ENCODE results near the gene COL2A1.

COL2A1 gene

DNA sequence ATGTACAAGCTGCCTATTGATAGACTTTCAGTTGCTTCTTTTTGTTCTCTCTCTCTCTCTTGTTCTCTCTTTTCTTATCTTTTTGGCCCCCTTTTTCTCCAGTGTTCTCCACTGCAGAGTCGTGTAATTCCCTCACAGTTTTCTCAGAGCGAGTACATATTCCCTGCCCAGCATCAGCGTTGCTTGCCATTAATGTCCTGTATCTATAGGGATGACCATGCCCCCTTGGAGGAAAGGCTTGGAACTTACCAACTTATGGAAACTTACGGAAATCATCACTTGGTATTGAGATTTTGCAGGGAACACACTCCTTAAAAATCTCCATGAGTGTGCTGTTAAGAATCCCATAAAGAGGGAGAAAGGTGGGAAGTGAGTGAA lies 14.3 kb upstream of the COL2A1 start:
- no peak for ATAC-seq
- TF ChIP-seq TCF4 (CRISPR knock-in tag; IDR thresholded peaks at IDR 0.05; ENCODE audit: borderline replicate concordance): no peak
- no peak for TF ChIP-seq ISL1 (CRISPR knock-in tag; IDR thresholded peaks at IDR 0.05)
- no peak for TF ChIP-seq ZFP30 (CRISPR knock-in tag; IDR thresholded peaks at IDR 0.05)
- no peak for TF ChIP-seq ESRRG (CRISPR knock-in tag; IDR thresholded peaks at IDR 0.05)
- no peak for TF ChIP-seq ZNF565 (CRISPR knock-in tag; conservative IDR thresholded peaks at IDR 0.05; ENCODE audit: low read depth)
- no peak for TF ChIP-seq TOX (CRISPR knock-in tag; IDR thresholded peaks at IDR 0.05; ENCODE audit: borderline replicate concordance)
- no peak for TF ChIP-seq GLIS3 (CRISPR knock-in tag; IDR thresholded peaks at IDR 0.05)
- TF ChIP-seq PPARA (CRISPR knock-in tag; IDR thresholded peaks at IDR 0.05; ENCODE audit: borderline replicate concordance): no peak
- TF ChIP-seq ZFP3 (CRISPR knock-in tag; IDR thresholded peaks at IDR 0.05): no peak
- TF ChIP-seq, protein P1, sequence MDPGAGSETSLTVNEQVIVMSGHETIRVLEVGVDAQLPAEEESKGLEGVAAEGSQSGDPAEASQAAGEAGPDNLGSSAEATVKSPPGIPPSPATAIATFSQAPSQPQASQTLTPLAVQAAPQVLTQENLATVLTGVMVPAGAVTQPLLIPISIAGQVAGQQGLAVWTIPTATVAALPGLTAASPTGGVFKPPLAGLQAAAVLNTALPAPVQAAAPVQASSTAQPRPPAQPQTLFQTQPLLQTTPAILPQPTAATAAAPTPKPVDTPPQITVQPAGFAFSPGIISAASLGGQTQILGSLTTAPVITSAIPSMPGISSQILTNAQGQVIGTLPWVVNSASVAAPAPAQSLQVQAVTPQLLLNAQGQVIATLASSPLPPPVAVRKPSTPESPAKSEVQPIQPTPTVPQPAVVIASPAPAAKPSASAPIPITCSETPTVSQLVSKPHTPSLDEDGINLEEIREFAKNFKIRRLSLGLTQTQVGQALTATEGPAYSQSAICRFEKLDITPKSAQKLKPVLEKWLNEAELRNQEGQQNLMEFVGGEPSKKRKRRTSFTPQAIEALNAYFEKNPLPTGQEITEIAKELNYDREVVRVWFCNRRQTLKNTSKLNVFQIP (CRISPR knock-in tag; IDR thresholded peaks at IDR 0.05; ENCODE audit: borderline replicate concordance, low read depth): no peak
- no peak for TF ChIP-seq ZNF70 (CRISPR knock-in tag; IDR thresholded peaks at IDR 0.05)

DNA sequence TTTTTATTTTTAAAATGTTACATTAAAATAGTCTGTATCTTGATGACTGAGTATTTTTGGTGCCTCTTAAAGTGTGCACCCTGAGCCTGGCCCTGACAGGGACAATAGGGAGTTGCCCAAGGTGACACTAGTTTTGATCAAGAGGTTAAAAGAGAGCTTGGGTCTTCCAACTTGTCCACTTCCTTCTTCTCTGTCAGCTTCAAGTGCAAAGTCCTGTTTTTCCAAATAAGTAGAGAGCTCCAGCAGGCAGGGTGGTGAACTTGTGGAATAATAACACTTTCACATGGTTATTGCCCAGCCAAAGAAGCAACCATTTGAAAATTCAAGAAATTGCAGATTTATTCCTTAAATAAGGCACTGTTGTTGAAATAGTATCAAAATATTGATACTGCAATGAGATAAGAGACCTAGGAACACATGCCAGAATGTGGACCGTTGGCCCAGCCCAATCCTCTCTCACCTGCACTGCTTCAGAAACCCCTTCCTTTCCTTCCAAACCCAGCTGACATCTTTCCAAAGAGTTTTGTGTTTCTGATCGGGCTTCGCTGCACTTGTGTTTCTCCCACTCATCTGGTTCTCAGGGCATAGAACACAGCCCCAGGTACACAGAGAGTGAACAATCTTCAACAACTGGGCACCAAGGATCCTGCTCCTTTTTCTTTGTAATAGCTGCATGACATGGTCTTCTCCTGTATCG lies 13.8 kb upstream of the COL2A1 start:
- no peak for ATAC-seq
- TF ChIP-seq OSR1 (CRISPR knock-in tag; IDR thresholded peaks at IDR 0.05) (no peak), ISL1 (CRISPR knock-in tag; IDR thresholded peaks at IDR 0.05) (no peak), TCF4 (CRISPR knock-in tag; IDR thresholded peaks at IDR 0.05; ENCODE audit: borderline replicate concordance) (no peak), PPARA (CRISPR knock-in tag; IDR thresholded peaks at IDR 0.05; ENCODE audit: borderline replicate concordance) (no peak), ESRRG (CRISPR knock-in tag; IDR thresholded peaks at IDR 0.05) (no peak), ZC3H10 (CRISPR knock-in tag; IDR thresholded peaks at IDR 0.05) (no peak), RARB (CRISPR knock-in tag; IDR thresholded peaks at IDR 0.05) (no peak), GLIS3 (CRISPR knock-in tag; IDR thresholded peaks at IDR 0.05) (no peak), ZNF565 (CRISPR knock-in tag; conservative IDR thresholded peaks at IDR 0.05; ENCODE audit: low read depth) (no peak), TOX (CRISPR knock-in tag; IDR thresholded peaks at IDR 0.05; ENCODE audit: borderline replicate concordance) (no peak), BACH2 (CRISPR knock-in tag; IDR thresholded peaks at IDR 0.05; ENCODE audit: borderline replicate concordance) (no peak), SNAI2 (CRISPR knock-in tag; IDR thresholded peaks at IDR 0.05) (no peak), ZNF70 (CRISPR knock-in tag; IDR thresholded peaks at IDR 0.05) (no peak)
- TF ChIP-seq, protein P2, sequence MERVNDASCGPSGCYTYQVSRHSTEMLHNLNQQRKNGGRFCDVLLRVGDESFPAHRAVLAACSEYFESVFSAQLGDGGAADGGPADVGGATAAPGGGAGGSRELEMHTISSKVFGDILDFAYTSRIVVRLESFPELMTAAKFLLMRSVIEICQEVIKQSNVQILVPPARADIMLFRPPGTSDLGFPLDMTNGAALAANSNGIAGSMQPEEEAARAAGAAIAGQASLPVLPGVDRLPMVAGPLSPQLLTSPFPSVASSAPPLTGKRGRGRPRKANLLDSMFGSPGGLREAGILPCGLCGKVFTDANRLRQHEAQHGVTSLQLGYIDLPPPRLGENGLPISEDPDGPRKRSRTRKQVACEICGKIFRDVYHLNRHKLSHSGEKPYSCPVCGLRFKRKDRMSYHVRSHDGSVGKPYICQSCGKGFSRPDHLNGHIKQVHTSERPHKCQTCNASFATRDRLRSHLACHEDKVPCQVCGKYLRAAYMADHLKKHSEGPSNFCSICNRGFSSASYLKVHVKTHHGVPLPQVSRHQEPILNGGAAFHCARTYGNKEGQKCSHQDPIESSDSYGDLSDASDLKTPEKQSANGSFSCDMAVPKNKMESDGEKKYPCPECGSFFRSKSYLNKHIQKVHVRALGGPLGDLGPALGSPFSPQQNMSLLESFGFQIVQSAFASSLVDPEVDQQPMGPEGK (CRISPR knock-in tag; IDR thresholded peaks at IDR 0.05; ENCODE audit: borderline replicate concordance): no peak
- TF ChIP-seq, protein P3, sequence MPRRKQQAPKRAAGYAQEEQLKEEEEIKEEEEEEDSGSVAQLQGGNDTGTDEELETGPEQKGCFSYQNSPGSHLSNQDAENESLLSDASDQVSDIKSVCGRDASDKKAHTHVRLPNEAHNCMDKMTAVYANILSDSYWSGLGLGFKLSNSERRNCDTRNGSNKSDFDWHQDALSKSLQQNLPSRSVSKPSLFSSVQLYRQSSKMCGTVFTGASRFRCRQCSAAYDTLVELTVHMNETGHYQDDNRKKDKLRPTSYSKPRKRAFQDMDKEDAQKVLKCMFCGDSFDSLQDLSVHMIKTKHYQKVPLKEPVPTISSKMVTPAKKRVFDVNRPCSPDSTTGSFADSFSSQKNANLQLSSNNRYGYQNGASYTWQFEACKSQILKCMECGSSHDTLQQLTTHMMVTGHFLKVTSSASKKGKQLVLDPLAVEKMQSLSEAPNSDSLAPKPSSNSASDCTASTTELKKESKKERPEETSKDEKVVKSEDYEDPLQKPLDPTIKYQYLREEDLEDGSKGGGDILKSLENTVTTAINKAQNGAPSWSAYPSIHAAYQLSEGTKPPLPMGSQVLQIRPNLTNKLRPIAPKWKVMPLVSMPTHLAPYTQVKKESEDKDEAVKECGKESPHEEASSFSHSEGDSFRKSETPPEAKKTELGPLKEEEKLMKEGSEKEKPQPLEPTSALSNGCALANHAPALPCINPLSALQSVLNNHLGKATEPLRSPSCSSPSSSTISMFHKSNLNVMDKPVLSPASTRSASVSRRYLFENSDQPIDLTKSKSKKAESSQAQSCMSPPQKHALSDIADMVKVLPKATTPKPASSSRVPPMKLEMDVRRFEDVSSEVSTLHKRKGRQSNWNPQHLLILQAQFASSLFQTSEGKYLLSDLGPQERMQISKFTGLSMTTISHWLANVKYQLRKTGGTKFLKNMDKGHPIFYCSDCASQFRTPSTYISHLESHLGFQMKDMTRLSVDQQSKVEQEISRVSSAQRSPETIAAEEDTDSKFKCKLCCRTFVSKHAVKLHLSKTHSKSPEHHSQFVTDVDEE (CRISPR knock-in tag; IDR thresholded peaks at IDR 0.05): no peak
- TF ChIP-seq, protein P1 (CRISPR knock-in tag; IDR thresholded peaks at IDR 0.05; ENCODE audit: borderline replicate concordance, low read depth): no peak

DNA sequence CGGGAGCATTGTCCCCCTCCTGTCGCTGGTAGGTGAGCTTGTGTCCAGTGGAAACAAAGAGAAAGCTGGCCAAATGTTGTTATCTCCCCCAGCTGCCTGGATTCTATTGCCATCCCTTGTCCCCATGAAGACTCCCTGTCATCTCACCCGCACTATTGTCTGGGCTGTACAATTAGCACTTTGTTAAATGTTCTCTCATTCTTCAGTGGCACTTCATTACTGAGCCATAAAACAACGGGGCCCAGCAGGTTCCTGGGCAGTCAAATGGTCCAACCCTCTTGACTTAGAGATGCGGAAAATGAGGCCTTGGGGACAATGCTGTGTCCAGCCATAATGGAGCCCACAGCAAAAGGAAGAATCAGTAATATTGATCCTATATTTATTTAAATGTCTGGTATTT lies 13.2 kb upstream of the COL2A1 start:
- TF ChIP-seq ZNF565 (CRISPR knock-in tag; conservative IDR thresholded peaks at IDR 0.05; ENCODE audit: low read depth): no peak
- no peak for TF ChIP-seq TOX (CRISPR knock-in tag; IDR thresholded peaks at IDR 0.05; ENCODE audit: borderline replicate concordance)
- TF ChIP-seq, protein P1 (CRISPR knock-in tag; IDR thresholded peaks at IDR 0.05; ENCODE audit: borderline replicate concordance, low read depth): no peak
- TF ChIP-seq ZNF70 (CRISPR knock-in tag; IDR thresholded peaks at IDR 0.05): no peak
- TF ChIP-seq CSDC2 (CRISPR knock-in tag; IDR thresholded peaks at IDR 0.05): no peak
- no peak for TF ChIP-seq ESRRG (CRISPR knock-in tag; IDR thresholded peaks at IDR 0.05)
- TF ChIP-seq ISL1 (CRISPR knock-in tag; IDR thresholded peaks at IDR 0.05): no peak
- TF ChIP-seq, protein P2 (CRISPR knock-in tag; IDR thresholded peaks at IDR 0.05; ENCODE audit: borderline replicate concordance): no peak
- TF ChIP-seq GLIS3 (CRISPR knock-in tag; IDR thresholded peaks at IDR 0.05): no peak
- TF ChIP-seq ZFP30 (CRISPR knock-in tag; IDR thresholded peaks at IDR 0.05): no peak
- TF ChIP-seq ZNF8 (CRISPR knock-in tag; IDR thresholded peaks at IDR 0.05): no peak
- no peak for TF ChIP-seq ARNTL (CRISPR knock-in tag; IDR thresholded peaks at IDR 0.05; ENCODE audit: borderline replicate concordance, low read depth)
- no peak for TF ChIP-seq ZC3H10 (CRISPR knock-in tag; IDR thresholded peaks at IDR 0.05)
- TF ChIP-seq PPARA (CRISPR knock-in tag; IDR thresholded peaks at IDR 0.05; ENCODE audit: borderline replicate concordance): no peak
- TF ChIP-seq, protein P4, sequence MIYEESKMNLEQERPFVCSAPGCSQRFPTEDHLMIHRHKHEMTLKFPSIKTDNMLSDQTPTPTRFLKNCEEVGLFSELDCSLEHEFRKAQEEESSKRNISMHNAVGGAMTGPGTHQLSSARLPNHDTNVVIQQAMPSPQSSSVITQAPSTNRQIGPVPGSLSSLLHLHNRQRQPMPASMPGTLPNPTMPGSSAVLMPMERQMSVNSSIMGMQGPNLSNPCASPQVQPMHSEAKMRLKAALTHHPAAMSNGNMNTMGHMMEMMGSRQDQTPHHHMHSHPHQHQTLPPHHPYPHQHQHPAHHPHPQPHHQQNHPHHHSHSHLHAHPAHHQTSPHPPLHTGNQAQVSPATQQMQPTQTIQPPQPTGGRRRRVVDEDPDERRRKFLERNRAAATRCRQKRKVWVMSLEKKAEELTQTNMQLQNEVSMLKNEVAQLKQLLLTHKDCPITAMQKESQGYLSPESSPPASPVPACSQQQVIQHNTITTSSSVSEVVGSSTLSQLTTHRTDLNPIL (CRISPR knock-in tag; IDR thresholded peaks at IDR 0.05; ENCODE audit: low read depth): no peak
- ATAC-seq: no peak
